SH-SY5Y (cell line): ENCODE data around the gene PTPRJ.

Experiments
- GATA2 ChIP-seq: IDR thresholded peaks from 2 replicates; pipeline ENCODE4 v1.6.1; 2011; ENCODE audit warnings: mild to moderate bottlenecking, low read depth, low read length
- GATA3 ChIP-seq: IDR thresholded peaks from 2 replicates; pipeline ENCODE4 v1.6.1; 2011; ENCODE audit warnings: low read depth, mild to moderate bottlenecking, low read length, moderate library complexity

DNA sequence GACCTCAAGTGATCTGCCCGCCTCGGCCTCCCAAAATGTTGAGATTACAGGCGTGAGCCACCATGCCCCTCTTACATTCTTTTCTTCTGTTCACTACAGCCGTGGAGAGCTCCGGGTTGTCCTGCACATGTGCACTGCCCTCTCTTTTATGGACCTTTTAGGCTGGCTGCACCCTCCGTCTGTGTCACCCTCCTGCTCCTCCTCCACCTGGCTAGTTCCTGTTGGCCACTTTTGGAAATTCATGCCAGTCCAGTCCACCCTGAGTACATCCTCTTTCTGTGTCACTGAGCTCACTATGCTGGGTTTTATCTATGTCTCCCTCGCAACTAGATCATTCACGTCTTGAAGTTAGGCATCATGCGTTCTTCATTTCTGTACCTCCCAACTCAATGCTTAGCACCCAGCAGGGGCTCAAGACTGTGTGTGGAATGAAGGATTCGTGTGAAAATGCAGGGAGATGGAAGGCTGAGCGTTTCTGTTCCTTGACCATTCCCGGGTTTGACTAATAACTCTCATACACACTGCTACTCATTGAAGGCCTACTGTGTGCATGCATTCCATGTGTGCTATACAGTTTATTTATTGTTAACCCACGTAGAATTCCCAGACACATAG lies 60.6 kb downstream of the PTPRJ start:
- TF ChIP-seq GATA3, result no peak
- no peak for TF ChIP-seq GATA2
